ENCODE measurements around the gene CAB39. TPM values are rescaled to one million over a fixed set of nuclear protein-coding genes. Genes with fewer than 3 reads are reported as not detected.

CAB39 gene
- total RNA-seq, 1 donor = 86.4 TPM

DNA sequence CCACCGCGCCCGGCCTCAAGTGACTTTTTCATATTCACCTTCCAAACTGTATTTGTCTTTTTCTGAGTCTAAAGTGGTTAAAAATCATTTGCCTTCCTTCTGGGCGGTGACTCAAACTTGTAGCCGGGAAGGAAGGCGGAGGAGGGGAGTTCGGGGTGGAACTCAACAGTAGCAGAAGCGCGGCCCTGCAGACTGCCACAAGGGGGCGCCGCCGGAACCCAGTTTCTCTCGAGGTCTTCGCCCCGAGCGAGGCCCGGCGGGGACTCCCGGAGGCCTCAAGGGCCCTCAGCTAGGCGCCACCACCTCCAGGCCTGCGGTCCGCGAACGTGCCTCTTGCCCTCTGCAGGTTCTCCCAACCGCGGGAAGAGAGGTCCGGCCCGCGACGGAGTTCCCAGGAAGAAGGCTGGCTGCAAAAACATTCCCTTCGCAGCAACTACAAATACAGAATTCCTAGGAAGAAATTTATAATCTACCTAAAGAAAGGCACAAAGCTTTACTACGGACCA is 135.3 kb downstream of the CAB39 start:
- H3K4me3 ChIP-seq (ENCODE audit: low read depth, low read length) = no peak overlapping the region
- peak; percentile 77 for TF ChIP-seq CTCF (IDR thresholded peaks at IDR 0.05; ENCODE audit: insufficient read depth, low read depth, low read length)
- DNase-seq (ENCODE audit: low read depth) = peak; percentile 82

GRCh38 chr2:230849633-230850357 is 137.2 kb downstream of the CAB39 start:
- TF ChIP-seq CTCF (IDR thresholded peaks at IDR 0.05; ENCODE audit: insufficient read depth, low read depth, low read length) = peak; percentile 87
- no peak overlapping the region for H3K4me3 ChIP-seq (ENCODE audit: low read depth, low read length)
- peak; percentile 26 for DNase-seq (ENCODE audit: low read depth)

- DNase-seq (ENCODE audit: low read depth) = no peak
These were observed 137.7 kb downstream of the CAB39 start for GRCh38 chr2:230850358-230850658.

GRCh38 chr2:230852113-230852512 is 139.5 kb downstream of the CAB39 start:
- no peak for TF ChIP-seq CTCF (IDR thresholded peaks at IDR 0.05; ENCODE audit: insufficient read depth, low read depth, low read length)
- DNase-seq (ENCODE audit: low read depth) = no peak
- no peak overlapping the region for H3K4me3 ChIP-seq (ENCODE audit: low read depth, low read length)

More at GRCh38 chr2:230850358-230850658, 137.7 kb downstream of the CAB39 start:
- TF ChIP-seq CTCF (IDR thresholded peaks at IDR 0.05; ENCODE audit: insufficient read depth, low read depth, low read length) = no peak
- H3K4me3 ChIP-seq (ENCODE audit: low read depth, low read length) = no peak overlapping the region

GRCh38 chr2:230861552-230862255 is 149.1 kb downstream of the CAB39 start:
- no peak for TF ChIP-seq CTCF (IDR thresholded peaks at IDR 0.05; ENCODE audit: insufficient read depth, low read depth, low read length)
- H3K4me3 ChIP-seq (ENCODE audit: low read depth, low read length) = no peak overlapping the region
- DNase-seq (ENCODE audit: low read depth) = no peak

DNA sequence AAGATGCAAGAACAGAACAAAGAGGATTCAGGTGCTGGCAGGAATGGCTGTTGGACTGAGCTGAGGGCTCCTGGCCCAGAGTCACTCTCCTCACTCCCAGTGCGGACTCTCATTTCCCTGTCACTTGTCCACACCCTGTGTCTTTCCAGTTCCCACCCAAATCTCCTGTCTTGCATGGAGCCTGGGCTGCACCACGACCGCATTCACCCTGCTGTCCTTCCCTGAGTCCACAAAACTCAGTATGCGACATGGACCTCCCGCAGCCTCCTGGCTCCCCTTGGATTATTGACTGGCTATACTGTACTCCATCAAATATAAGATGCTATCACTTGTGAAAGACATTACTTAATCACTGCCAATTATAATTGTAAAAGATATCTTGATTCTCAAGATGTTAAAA is 149.7 kb downstream of the CAB39 start:
- DNase-seq (ENCODE audit: low read depth) = no peak
- no peak for TF ChIP-seq CTCF (IDR thresholded peaks at IDR 0.05; ENCODE audit: insufficient read depth, low read depth, low read length)

More for the DNA sequence above, 149.7 kb downstream of the CAB39 start:
- no peak overlapping the region for H3K4me3 ChIP-seq (ENCODE audit: low read depth, low read length)

Measured in fibroblast of villous mesenchyme (primary cell).